Measurements from ENCODE around the gene PAK6.

DNA sequence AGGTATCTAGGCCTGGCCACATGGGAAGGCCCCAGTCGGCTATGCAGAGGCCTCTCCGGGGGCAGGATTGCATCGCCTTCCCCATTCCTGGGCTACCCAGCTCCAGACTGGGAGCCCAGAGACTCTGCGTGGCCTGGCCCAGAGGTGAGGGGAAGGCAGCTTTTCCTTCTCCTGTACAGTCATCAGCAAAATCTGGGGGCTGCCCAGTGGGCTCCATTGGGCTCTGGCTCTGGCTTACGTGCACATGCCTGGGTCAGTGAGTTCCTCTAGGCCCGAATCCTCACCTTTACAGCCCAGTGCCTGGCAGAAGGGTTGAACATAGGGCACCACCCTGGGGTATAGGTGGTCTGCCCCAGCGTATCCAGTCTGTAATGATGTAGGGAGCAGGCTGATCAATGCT is 47.9 kb downstream of the PAK6 start:
- no peak for TF ChIP-seq CTCF (IDR thresholded peaks at IDR 0.05)
- no peak for TF ChIP-seq POLR2A (IDR thresholded peaks at IDR 0.05)
- TF ChIP-seq POLR2AphosphoS5 (IDR thresholded peaks at IDR 0.05; ENCODE audit: insufficient read depth in 1 of 2, low read depth in 1 of 2) = no peak

Data from vagina (tissue), 2 donors.